ENCODE data around the gene MPPED2.

The MPPED2 gene

GRCh38 chr11:30549565-30549964 lies 36.6 kb downstream of the MPPED2 start:
- H3K4me3 ChIP-seq = no peak overlapping the region
- no peak for TF ChIP-seq CTCF (IDR thresholded peaks at IDR 0.05)
- H3K27ac ChIP-seq = no peak overlapping the region
- no peak for DNase-seq (ENCODE audit: low spot score)

- Histone ChIP-seq H3K4me3 (no peak overlapping the region), H3K27ac (no peak overlapping the region)
- DNase-seq (ENCODE audit: low spot score) = no peak
- no peak for TF ChIP-seq CTCF (IDR thresholded peaks at IDR 0.05)
Observed at GRCh38 chr11:30546334-30546733, 39.8 kb downstream of the MPPED2 start.

- H3K4me3 ChIP-seq = no peak overlapping the region
- DNase-seq (ENCODE audit: low spot score) = no peak
- H3K27ac ChIP-seq = no peak overlapping the region
- no peak for TF ChIP-seq CTCF (IDR thresholded peaks at IDR 0.05)
Observed at GRCh38 chr11:30545507-30545906, 40.6 kb downstream of the MPPED2 start.

- no peak overlapping the region for H3K27ac ChIP-seq
- H3K4me3 ChIP-seq = no peak overlapping the region
- DNase-seq (ENCODE audit: low spot score) = no peak
- no peak for TF ChIP-seq CTCF (IDR thresholded peaks at IDR 0.05)
Observed at GRCh38 chr11:30543066-30543465, 43.1 kb downstream of the MPPED2 start.

GRCh38 chr11:30540781-30541180 lies 45.4 kb downstream of the MPPED2 start:
- TF ChIP-seq CTCF (IDR thresholded peaks at IDR 0.05) = no peak
- Histone ChIP-seq H3K27ac (no peak overlapping the region), H3K4me3 (no peak overlapping the region)
- DNase-seq (ENCODE audit: low spot score) = no peak

GRCh38 chr11:30538251-30538650 lies 47.9 kb downstream of the MPPED2 start:
- no peak for TF ChIP-seq CTCF (IDR thresholded peaks at IDR 0.05)
- H3K4me3 ChIP-seq = no peak overlapping the region
- no peak for DNase-seq (ENCODE audit: low spot score)
- H3K27ac ChIP-seq = no peak overlapping the region

- Histone ChIP-seq H3K4me3 (no peak overlapping the region), H3K27ac (no peak overlapping the region)
- DNase-seq (ENCODE audit: low spot score) = no peak
- no peak for TF ChIP-seq CTCF (IDR thresholded peaks at IDR 0.05)
Observed at GRCh38 chr11:30535818-30536217, 50.3 kb downstream of the MPPED2 start.

All from coronary artery (tissue), 2 donors.